ENCODE measurements around the gene KICS2.

- TF ChIP-seq SUZ12 (IDR thresholded peaks at IDR 0.05; ENCODE audit: extremely low read depth, insufficient read depth, insufficient read length) (no peak), ZNF274 (IDR thresholded peaks at IDR 0.05; ENCODE audit: low read depth, low read length) (no peak), YY1 (IDR thresholded peaks at IDR 0.05; ENCODE audit: insufficient read depth, insufficient read length) (no peak)
Measured at GRCh38 chr12:64190140-64190539, 32.0 kb downstream of the KICS2 start.
